HG03469 (cell line): ENCODE results near the gene COPRS.

ENCODE experiments used
- ATAC-seq: cut with Tn5 transposase; IDR thresholded peaks from one replicate; pipeline ENCODE4 v1.9.1; 2021; ENCODE audit warnings: mild to moderate bottlenecking, moderate library complexity, moderate number of reproducible peaks; ENCODE audit not compliant: unreplicated experiment

COPRS gene, protein sequence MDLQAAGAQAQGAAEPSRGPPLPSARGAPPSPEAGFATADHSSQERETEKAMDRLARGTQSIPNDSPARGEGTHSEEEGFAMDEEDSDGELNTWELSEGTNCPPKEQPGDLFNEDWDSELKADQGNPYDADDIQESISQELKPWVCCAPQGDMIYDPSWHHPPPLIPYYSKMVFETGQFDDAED

DNA sequence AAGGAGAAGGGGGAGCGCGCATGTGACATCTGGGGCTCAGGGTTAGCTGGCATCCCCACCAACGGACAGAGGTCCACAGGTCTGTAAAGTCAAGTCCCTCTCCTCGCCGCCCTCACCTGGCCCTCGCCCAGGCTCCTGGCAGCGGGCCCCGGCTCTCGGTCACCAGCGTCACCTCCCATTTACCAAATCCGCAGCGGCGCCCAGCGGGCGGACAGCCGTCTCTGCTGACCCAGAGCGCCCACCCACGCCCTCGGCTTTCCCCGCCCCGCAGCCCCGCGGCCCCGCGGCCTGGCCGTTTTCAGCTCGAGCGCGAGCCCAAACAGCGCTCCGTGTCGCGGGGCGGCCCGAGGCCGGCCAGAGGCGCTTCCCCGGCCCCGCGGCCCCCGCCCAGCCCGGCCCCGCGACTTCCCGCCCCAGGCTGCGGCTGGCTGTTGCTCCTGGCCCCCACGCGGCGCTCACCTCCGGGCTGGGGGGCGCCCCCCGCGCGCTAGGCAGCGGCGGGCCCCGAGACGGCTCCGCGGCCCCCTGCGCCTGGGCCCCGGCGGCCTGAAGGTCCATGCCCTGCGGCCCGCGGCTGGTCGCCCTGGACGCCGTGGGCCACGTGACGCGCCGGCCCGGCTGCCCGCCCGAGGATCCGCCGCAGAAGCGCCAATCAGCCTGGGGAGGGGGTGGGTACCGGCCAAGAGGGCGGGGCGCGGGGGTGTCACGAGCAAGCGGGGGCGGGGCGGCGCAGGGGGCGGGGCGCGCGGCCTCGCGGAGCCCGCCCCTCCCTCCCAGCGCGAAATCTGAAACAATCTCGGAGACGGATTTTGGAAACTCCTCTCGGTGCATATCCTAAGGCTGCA, at the start of gene COPRS:
Gene COPRS (minus strand): TSS at position 603 of the 845 bp plus-strand sequence. CDS start 45 bp downstream, at position 558.
- no peak for ATAC-seq

DNA sequence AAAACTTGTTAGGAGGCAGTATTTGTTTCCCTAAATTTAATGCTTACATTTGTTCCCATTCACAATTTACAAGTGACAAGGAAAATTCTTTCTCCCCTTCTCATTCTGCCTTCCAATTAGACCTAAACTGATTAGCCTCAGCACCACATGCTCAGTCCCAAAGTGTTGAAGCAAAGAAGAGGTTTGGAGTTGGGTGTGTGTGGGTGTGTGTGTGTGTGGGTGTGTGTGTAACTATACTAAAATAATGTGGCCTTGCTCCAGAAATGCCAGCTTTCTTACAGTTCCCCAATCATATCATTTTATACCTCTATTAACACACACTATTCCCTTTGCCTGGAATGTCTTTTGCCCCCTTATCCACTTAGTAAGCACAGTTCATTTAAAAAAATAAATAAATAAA, 49.3 kb upstream of the COPRS start:
- ATAC-seq: no peak

DNA sequence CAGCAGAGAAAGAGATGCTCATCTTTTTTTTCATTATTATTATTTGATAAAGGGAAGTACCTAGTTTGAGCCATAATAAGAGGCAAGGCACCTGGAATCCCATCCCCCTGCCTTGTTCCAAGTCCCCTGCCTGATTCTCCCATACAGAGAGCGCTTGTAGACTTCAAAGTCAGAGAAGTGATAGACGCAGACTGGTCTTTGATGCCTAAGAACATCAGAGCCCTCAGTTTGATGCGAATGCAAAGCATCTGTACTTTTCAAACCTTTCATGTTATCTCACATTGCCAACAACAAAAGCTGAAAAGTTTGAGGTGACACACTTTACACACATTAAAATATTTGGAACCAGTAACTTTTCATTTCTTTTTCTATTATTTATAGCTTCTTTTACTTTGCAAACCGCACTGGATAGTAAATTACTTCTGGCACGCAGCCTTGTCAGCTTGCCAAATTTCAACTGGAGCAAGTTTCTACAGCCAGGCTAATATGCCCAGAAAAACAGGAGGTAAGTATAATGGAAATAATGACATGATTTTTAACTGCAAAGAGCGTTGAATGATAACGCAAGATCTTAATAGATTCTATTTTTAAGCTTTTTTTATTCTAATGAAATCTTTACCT, 48.4 kb upstream of the COPRS start:
- no peak for ATAC-seq

DNA sequence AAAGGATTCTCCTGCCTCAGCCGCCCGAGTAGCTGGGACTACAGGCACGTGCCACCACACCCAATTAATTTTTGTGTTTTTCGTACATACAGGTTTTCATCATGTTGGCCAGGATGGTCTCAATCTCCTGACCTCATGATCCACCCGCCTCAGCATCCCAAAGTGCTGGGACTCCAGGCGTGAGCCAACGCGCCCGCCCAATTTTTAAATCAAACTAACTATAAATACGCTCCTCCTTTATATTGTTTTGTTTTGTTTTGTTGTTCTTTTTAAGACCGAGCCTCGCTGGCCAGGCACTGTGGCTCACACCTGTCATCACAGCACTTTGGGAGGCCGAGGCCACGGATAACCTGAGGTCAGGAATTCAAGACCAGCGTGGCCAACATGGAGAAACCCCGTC, 44.4 kb upstream of the COPRS start:
- no peak for ATAC-seq

DNA sequence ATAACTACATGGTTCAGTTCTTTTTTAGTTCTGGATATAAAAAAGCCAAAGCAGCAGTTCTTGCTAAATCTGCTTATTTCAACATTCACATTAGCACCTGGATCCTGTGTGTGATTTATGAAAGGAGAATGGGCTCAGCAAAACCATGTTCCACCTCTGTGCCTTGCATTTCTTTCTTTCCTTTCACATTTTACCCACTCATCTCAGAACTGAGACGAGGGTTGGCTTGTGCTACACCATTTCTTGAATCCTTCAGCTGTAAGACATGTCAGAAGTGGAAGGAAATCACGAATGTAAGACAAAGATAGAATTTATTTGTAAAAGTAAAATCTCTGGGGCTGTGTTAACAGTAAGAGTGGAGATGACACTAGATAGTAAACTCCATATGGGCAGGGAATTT, 43.6 kb upstream of the COPRS start:
- ATAC-seq: no peak

DNA sequence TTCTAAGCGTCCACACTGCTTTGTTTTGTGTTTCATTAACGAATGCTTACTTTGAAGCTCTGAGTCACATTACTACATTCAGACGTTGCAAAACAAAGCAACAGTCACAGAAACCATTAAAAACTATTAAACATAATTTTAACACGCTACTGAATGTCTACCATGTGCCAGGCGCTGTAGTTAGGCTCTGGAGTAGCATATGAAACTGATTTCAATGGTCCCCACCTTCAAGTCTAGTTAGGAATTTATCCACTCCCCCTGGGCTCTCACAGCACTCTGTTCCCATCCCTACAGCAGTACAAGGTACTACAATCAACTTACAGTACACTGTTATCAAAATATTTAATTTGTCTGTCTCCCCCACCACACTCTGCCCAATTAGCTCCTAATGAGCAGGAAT, 41.8 kb upstream of the COPRS start:
- no peak for ATAC-seq

DNA sequence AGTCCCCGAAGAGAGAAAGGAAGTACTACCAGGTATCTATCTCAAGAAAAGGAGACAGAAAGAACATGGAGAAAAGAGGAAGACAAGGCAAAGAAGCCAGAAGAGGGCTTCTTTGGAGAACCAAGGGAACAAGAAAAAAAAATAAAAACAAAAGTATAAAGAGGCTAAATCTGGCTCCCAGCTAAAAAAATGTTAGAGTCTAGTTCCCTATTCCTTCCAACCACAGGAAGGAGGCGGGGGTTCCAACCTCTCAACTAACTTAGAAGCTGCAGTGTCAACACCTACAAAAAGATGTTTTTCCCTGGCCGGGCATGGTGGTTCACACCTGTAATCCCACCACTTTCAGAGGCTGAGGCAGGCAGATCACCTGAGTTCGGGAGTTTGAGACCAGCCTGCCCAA, 29.1 kb upstream of the COPRS start:
- ATAC-seq: no peak

DNA sequence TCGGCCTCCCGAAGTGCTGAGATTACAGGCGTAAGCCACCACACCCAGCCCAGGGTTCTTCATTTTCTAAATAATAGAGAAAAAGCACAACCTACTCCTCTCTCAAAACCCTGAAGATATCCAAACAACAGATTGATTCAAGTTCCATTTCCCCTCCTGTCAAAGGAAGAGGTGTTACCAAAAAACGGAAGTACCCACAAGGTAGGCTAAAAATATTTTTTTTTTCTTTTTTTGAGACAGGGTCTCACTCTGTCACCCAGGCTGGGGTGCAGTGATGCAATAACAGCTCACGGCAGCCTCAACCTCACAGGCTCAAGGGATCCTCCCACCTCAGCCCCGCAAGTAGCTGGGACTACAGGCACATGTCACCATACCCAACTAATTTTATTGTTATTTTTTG, 23.5 kb upstream of the COPRS start:
- ATAC-seq: no peak

DNA sequence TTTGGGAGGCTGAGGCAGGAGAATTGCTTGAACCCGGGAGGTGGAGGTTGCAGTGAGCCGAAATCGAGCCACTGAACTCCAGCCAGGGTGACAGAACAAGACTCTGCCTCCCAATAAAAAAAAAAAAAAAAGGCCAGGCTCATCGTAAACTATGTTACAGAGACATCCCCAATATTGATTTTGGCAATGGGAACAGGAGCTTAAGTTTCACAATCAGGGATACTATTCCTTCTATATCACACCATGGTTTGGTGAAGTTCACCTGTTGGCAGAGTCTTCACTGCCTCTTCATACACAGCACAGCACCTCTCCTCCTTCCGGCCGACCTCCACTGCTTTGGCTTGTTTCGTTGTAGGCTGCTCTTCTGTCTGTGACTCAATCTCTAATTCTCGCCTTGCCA, 21.3 kb upstream of the COPRS start:
- no peak for ATAC-seq

DNA sequence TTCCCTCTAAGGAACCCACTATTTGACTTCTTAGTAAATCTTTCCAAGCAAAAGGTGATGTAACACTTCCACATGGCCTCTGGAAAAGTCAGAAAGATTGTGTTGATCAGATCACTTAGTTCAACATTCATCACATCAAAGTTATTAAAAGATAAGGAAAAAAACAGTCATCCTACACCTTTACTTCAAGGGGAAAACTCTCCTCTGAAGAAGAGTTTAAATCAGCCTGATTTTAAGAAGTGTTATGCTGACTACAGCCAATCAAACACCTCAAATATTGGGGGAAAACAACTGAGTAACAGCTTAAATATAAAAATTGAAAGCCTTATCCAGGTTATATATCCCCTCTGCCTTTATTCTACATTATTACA, 19.6 kb upstream of the COPRS start:
- ATAC-seq: no peak

DNA sequence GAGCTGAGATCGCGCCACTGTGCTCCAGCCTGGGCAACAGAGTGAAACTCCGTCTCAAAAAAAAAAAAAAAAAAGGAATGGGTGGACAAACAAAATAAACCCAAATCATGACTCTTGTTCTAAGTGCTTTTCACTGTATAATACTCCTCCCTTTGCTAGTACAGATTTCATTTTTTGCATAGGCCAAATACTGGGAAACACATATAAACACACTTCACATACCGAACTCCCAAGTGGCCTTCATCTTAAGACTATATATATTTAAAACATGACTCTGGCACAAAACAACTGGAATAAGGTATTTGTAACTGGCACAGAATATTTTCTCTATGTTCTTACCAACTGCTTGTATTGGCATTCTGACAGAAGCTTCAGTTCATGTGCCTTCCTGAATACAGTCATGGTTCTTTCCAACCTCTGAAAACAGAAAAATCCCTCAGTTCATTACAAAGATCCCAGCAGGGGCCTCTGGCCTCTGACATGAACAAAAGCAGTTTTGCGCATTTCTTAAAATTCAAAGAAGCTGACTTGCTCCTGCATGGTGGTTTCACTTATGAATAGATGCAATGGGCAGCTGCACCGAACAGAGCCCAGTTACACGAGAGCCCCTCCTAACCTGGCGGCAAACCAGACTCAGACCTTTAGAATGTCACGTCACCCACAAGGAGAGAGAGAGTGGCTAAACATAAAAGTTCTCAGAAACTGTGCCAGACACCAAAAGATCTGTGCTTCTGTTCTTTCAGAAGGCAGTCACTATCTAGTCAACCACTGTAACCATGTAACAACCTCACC, 19.1 kb upstream of the COPRS start:
- ATAC-seq: no peak

DNA sequence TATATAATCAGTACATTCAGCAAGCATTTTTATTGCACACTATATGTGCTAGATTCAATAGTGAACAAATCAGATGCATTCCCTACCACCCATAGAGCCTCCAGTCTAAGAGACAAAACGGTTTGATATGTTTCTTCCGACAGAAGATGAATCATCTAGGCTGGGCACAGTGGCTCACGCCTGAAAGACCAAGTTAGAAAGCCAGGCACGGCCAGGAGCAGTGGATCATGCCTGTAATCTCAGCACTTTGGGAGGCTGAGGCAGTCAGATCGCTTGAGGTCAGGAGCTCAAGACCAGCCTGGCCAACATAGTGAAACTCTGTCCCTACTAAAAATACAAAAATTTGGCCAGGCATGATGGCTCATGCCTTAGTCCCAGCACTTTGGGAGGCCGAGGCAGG, 18.3 kb upstream of the COPRS start:
- ATAC-seq: no peak

DNA sequence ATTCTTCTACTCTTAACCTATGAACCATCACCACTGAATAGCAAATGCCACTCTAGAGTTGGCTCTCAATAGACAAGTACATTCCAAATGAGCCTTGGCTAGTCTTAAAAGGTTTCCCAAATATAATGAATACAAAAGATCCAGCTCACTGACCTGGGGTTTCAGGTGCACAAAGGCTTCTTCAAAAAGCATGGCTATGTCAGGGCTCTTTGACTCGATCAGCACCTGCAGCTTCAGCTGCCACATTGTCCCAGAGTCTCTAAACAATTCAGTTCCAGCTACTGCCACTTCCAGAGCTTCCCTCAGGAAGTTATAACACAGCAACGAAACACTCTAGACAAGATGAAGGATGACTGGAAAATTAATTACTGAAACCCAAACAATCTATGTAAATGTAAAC, 16.0 kb upstream of the COPRS start:
- no peak for ATAC-seq

DNA sequence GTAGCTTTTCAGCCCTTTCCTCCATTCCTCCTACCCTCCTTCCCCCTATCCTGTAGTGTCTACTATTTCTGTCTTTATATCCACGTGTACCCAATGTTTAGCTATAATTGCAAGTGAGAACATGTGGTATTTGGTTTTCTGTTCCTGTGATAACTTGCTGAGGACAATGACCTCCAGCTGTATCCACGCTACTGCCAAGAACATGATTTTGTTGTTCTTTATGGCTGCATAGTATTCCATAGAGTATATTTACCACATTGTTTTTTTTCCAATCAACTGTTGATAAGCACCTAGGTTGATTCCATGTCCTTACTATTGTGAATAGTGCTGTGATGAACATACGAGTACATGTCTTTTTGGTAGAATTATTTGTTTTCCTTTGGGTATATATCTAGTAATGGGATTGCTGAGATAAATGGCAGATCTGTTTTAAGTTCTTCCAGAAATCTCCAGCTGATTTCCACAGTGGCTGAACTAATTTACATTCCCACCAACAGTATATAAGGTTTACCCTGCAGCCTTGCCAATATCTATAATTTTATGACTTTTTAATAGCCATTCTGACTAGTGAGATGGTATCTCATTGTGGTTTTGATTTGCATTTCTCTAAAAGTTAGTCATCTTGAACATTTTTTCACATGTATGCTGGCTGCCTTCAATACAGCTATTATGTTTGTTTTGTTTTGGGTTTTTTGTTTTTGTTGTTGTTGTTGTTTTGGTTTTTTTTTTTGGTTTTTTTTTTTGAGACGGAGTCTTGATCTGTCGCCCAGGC, 10.9 kb upstream of the COPRS start:
- ATAC-seq: no peak

DNA sequence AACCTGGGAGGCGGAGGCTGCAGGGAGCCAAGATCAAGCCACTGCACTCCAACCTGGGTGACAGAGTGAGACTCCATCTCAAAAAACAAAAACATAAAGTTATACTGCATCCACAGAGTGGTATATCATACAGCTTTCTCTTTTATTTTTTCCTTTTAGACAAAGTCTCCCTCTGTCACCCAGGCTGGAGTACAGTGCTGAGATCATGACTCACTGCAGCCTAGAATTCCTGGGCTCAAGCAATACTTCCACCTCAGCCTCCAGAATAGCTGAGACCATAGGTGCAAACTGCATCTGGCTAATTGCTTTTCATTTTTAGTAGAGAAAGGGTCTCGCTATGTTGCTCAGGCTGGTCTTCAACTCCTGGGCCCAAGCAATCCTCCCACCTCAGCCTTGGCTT, 10.0 kb upstream of the COPRS start:
- no peak for ATAC-seq

DNA sequence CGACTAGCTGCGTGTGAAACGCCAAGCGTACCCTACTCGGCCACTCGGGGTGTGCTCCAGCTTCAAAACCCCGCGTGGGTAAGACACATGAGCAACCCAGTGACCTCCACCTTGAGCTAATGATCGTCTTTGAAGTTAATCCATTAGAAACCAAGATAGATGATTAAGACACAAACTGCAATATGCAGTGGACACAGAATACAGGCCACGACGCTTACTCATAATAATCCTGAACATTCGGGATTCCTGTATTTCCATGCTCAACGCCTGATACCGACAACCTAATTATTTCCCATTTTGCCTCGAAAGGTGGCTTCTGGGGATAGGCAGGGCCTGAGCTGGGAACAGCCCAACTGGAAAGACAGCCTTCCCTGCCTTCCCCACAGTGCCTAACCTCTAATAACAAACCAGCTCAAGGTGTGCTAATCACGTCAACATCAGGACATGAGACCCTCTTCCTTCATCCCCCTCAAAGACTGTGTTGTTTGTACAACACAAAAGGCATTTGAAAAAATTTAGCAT, 504 bp upstream of the COPRS start:
- no peak for ATAC-seq

DNA sequence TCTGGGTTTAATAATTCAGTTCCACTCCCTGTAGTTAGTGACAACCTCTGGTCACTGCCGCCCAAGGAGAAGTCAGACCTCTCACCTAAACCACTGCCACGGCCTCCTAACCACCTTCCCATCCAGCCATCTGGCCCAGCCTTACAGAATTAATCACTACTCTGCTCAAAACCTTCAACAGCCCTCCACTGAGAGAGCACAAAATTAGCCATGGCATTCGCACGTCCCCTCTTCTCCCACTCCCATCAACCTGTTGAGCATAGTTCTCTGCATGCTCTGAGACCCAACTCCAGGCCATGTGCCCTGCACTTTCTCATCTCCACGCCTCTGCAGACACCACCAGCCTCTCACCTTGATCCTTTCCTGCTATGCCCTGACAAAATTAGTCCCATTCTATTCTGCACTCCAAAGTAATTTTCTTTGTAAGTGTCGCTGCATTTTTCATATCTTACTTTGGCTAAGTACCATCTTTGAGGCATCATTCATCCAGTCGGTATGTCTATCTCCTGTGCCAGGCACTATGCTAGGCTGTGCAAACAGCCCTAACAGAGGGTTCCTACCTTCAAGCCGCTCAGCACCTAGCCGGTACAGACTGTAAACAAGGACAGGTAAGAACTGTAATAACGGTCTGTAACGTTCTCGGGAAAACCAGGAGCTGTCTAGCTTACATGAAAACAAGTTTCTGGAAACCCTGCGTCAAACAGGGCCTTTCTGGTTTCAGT, 963 bp downstream of the COPRS start:
- ATAC-seq: no peak

DNA sequence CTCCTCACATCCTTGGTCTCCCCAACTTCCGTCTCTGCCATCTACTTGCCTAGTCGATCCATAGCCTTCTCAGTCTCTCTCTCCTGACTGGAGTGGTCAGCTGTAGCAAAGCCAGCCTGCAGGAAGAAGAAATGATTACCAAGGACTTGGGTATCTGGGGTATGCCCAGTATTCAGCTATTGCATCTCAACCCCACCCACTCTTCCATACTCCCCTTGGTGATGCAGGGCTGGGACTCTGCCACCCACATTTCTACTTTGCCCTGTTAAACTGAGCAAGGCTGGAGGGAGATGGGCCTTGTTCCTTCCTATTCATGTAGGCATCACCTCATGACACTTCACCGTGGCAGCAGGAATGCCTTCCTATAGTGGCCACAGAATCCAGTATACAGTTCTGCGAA, 2.3 kb downstream of the COPRS start:
- ATAC-seq: no peak

DNA sequence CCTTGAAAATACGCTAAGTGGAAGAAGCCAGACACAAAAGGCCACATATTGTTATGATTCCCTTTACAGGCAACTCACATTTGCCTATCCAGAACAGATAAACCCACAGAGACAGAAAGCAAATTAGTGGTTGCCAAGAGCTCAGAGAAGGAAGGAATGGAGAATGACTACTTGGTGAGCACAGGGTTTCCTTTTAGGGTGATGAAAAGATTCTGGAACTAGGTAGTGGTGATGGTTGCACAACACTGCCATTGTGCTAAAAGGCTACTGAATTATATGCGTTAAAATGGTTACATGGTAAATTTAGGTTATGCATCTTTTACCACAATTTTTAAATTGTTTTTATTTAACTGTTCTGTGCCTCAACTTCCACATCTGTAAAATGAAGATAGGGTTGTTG, 4.4 kb downstream of the COPRS start:
- ATAC-seq: no peak
